H4 (cell line): ENCODE data around the gene ZCCHC14. TPM values are rescaled to one million over a fixed set of nuclear protein-coding genes. Genes with fewer than 3 reads are reported as not detected.

Experiments
- DNase-seq: peaks from one replicate; pipeline ENCODE4 v3.0.0-alpha.2; 2015; ENCODE audit warnings: low spot score
- total RNA-seq: library from RNA; depleted of rRNA; stranded (reverse); fragments of >200 nt; shearing (Covaris generic); gene quantifications from 2 replicates; pipeline ENCODE4 v1.2.3, GENCODE V29; 2014

The ZCCHC14 gene
- total RNA-seq, 1 experiment from 2014 or later, result 6.3 TPM

GRCh38 chr16:87457709-87458423 lies 35.0 kb downstream of the ZCCHC14 start:
- DNase-seq, result peak; percentile 94

DNA sequence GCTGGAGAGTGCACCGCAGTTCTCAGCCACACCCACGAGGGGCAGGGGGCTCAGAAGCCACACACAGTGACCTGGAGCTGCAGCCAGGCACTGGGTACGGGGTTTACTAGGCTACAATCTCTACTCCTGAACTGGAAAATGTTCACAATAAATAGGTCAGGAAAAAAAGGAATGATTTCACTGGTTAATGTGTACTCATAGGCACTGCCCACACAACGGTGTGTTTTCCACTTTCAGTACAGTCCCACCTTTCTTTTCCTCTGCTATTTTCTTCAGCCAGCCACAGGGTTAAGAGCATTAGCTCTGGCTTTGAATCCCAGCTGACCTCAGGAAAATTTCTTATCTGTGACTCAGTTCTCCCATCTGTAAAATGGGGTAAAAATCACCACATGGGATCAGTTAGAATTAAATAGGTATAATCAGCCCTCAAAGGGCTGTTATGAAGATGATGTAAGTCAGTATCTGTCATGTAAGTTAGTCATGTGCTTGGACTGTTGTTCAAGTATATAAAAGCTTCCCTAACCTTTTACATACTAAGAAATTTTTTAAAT lies 35.7 kb downstream of the ZCCHC14 start:
- peak; percentile 45 for DNase-seq

DNA sequence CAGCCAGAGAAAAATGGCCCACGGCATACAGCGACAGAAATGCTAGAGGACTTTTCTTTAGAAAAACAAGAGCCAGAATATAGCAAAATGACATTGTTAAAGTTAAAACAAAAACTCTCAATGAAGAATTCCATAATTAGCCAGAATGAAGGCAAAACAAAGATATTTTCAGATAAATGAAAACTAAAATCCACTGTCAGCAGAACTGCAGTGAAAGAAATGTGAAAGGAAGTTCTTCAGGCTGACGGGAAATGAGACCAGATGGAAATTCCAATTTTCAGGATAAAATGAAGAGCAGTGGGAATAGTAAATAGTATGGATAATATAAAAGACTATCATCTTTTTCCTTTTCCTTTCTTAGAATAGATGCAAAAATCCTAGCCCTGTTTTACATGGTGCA lies 38.4 kb downstream of the ZCCHC14 start:
- DNase-seq, result no peak

- no peak for DNase-seq
These were observed 39.5 kb downstream of the ZCCHC14 start for GRCh38 chr16:87453326-87453725.

- DNase-seq, result no peak
These were observed 41.1 kb downstream of the ZCCHC14 start for GRCh38 chr16:87451563-87452210.

- DNase-seq, result peak; percentile 2
These were observed 44.0 kb downstream of the ZCCHC14 start for GRCh38 chr16:87448866-87449265.

DNA sequence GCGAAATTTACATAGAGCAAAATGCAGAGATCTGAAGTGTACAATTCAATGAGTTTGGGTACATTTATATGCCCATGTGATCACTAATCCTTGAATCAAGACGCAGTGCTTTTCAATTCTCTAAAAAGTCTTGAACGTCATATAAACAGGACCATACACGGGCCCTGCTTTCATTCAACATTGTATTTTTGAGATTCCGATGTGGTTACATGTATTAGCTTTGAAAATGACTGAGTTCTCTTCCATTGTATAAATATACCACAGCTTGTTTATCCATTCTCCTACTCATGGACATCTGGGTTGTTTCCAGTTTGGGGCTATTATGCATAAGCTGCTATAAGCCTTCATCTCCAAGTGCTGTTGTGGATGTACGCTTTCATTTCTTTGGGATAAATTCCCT lies 45.5 kb downstream of the ZCCHC14 start:
- peak; percentile 79 for DNase-seq

GRCh38 chr16:87446479-87446878 lies 46.3 kb downstream of the ZCCHC14 start:
- no peak for DNase-seq

- DNase-seq, result no peak
These were observed 47.3 kb downstream of the ZCCHC14 start for GRCh38 chr16:87445486-87445885.

DNA sequence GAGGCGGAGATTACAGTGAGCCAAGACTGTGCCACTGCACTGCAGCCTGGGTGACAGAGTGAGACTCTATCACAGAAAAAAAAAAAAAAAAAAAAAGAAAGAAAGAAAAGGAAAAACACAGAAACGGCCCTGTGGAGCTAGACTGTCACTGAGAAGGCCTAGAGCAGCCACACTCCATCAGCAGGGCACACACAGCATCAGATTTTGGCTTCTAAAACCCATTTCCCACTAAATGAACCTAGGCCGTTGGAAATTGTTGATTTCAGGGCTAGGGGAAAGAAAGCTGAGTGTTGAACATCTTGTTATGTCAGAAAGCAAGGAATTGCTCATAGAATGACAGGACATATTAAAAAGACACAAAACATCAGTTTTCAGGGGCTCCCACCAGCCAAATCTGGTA lies 48.9 kb downstream of the ZCCHC14 start:
- no peak for DNase-seq

- no peak for DNase-seq
These were observed 49.8 kb downstream of the ZCCHC14 start for GRCh38 chr16:87443016-87443415.

DNA sequence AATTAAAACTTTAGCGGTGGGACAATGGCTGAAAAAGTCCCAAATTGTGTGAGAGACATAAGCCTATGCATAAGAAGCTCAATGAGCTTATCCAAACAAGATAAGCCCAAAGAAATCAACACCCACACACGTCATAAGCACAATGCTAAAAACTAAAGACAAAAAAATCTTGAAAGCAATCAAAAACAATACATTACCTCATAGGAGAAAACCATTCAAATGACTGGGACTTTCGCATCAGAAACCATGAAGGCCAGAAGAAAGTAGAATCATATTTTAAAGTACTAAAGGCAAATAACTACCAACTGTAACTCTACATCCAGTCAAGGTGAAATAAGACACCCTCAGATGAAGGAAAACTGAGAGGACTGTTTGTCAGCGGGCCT lies 50.2 kb downstream of the ZCCHC14 start:
- DNase-seq, result no peak

GRCh38 chr16:87441886-87442580 lies 50.8 kb downstream of the ZCCHC14 start:
- DNase-seq, result peak; percentile 1

GRCh38 chr16:87439926-87440325 lies 52.9 kb downstream of the ZCCHC14 start:
- DNase-seq, result no peak

GRCh38 chr16:87438611-87438985 lies 54.2 kb downstream of the ZCCHC14 start:
- no peak for DNase-seq

DNA sequence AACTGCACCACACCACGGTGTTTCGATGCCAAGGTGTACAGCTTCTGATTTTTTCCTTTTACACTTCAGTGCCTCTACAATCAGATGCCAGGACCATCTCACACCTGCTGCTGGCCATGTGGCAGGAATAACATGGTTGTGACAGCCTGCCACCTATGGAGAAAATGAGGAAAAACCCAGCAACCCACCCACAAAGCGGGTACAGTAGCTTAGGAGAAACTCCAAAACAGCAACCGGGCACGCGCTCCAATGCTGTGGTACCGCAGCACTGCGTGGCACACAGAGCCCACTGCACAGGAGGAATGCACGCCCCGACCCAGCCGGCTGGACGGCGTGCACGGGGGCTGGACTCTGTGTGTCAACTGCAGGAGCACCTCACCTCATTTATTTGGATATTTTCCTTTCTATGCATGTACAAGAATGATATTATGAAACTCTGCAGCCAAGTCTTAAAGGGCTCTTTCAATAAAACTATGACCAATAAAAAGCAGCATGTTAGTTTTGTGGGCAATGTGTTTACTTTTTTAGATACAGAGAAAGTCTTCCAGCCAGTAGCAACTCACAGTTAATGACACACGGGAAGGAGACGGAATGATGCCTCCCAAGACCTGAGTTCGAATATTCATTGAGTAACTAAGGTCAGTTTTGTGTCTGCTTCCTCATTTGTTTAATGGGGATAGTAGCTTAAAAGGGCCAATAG lies 54.8 kb downstream of the ZCCHC14 start:
- DNase-seq, result peak; percentile 29

DNA sequence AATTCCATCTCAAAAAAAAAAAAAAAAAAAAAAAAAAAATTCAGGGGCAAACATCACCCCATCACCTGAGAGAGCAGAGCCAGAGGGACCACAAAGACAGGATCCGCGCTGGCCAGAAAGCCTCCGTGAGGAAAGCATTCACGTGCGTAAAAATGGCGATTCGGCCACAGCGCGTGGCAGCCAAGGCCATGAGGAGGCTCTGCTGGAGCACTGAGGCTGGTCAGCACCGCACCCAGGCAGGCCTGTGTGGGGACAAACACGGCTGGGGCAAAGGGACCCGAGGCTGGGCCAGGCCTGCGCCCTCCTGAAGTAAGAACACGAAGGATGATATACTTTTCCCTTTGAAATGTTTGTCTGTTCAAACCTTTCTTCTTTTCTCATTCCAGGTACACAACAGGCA lies 55.5 kb downstream of the ZCCHC14 start:
- no peak for DNase-seq

- no peak for DNase-seq
These were observed 56.3 kb downstream of the ZCCHC14 start for GRCh38 chr16:87436225-87437172.

GRCh38 chr16:87435372-87436224 lies 57.2 kb downstream of the ZCCHC14 start:
- no peak for DNase-seq

DNA sequence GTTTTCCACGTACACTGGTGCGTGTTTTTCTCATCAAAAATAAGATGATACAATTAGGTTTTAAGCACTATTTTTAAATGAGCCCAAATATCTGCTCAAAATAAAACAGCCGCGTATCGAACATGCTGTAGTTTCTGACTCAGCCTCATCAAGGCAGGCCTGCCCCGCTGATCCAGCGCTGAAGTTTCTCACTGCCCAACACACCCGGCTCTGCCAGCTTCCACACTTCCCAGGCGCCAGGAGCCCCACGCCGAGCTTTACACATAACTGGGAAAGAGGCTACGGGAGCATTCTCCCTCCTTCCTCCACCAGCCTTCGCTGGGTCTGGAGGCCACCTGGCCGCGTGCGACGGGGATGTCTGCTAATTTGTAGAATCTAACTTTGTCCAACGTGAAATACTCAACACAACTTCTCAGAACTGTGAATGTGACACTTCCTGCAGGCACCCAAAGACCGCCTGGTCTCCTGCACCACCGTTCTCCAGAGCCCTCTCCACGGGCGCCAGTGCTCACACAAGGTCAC lies 58.6 kb downstream of the ZCCHC14 start:
- DNase-seq, result no peak
